Measurements from ENCODE around the gene MTO1.

- no peak for TF ChIP-seq CTCF (IDR thresholded peaks at IDR 0.05)
- TF ChIP-seq EZH2phosphoT487 (IDR thresholded peaks at IDR 0.05): no peak
- no peak for TF ChIP-seq EZH2 (IDR thresholded peaks at IDR 0.05)
These were observed 76.7 kb downstream of the MTO1 start for GRCh38 chr6:73538116-73538779.

Data from neural progenitor cell (in vitro differentiated cells).